ENCODE data around the gene OPRPN. TPM values are rescaled to one million over a fixed set of nuclear protein-coding genes. Genes with fewer than 3 reads are reported as not detected.

Gene OPRPN
- total RNA-seq (ENCODE audit: low replicate concordance), result not detected in 2 replicates

GRCh38 chr4:70397580-70397979 lies at the start of gene OPRPN:
Gene OPRPN, plus strand, starts transcription at chr4:70397940. Its CDS starts 1,346 bp downstream, at chr4:70399286.

GRCh38 chr4:70360460-70360859 lies 37.3 kb upstream of the OPRPN start, which contains the start of gene SMR3A:
Gene SMR3A, plus strand, starts transcription at chr4:70360760. Its CDS starts 1,356 bp downstream, at chr4:70362116.

GRCh38 chr4:70382691-70383181 lies 15.0 kb upstream of the OPRPN start, which contains the start of gene SMR3B:
Gene SMR3B, plus strand, starts transcription at chr4:70383131. Its CDS starts 1,380 bp downstream, at chr4:70384511.

Other genes starting within 250 kb of the OPRPN start
- not detected in 2 replicates for gene PRR27, start 243.7 kb upstream of the OPRPN start, total RNA-seq (ENCODE audit: low replicate concordance)
- gene ODAM, start 202.2 kb upstream of the OPRPN start, total RNA-seq (ENCODE audit: low replicate concordance), result not detected in 2 replicates
- not detected in 2 replicates for gene FDCSP, start 171.8 kb upstream of the OPRPN start, total RNA-seq (ENCODE audit: low replicate concordance)
- not detected in 2 replicates for gene CSN3, start 155.3 kb upstream of the OPRPN start, total RNA-seq (ENCODE audit: low replicate concordance)
- gene CABS1, start 63.0 kb upstream of the OPRPN start, total RNA-seq (ENCODE audit: low replicate concordance), result not detected in 2 replicates
- gene SMR3A, start 37.2 kb upstream of the OPRPN start, total RNA-seq (ENCODE audit: low replicate concordance), result not detected in 2 replicates
- not detected in 2 replicates for gene SMR3B, start 14.8 kb upstream of the OPRPN start, total RNA-seq (ENCODE audit: low replicate concordance)
- not detected in 2 replicates for gene MUC7, start 74.3 kb downstream of the OPRPN start, total RNA-seq (ENCODE audit: low replicate concordance)
- gene AMTN, start 120.6 kb downstream of the OPRPN start, total RNA-seq (ENCODE audit: low replicate concordance), result 1.1 TPM in 1 of 2 replicates, not detected in the other
- not detected in 2 replicates for gene AMBN, start 194.3 kb downstream of the OPRPN start, total RNA-seq (ENCODE audit: low replicate concordance)
- gene ENAM, start 230.8 kb downstream of the OPRPN start, total RNA-seq (ENCODE audit: low replicate concordance), result not detected in 2 replicates